Lung (tissue), 12 donors: ENCODE measurements around the gene C11orf58. TPM values are rescaled to one million over a fixed set of nuclear protein-coding genes. Genes with fewer than 3 reads are reported as not detected.
A peak's percentile ranks its signal among the peaks of the same experiment; 100 is the strongest.

Experiments
- ATAC-seq: fragments of 200-7000 bp; cut with Tn5 transposase; one replicate; pipeline ENCODE4 v1.9.1; 2020; ENCODE audit warnings: moderate number of reproducible peaks; ENCODE audit not compliant: insufficient read depth, low FRiP score
- DNase-seq, 3 donors: peaks; one replicate each; pipeline ENCODE4 v3.0.0-alpha.2; 2013 to 2017
- H3K27ac ChIP-seq, 2 donors: one replicate each; pipeline ENCODE4 v1.5.1; 2013; ENCODE audit warnings: mild to moderate bottlenecking in 2 of 2, moderate library complexity in 2 of 2, control low read depth in 1 of 2, inconsistent platforms in 1 of 2, low read depth in 1 of 2, low read length in 1 of 2
- H3K27me3 ChIP-seq, 3 donors: one replicate each; pipeline ENCODE4 v1.5.1; 2013; ENCODE audit warnings: low read length in 2 of 3; ENCODE audit not compliant: control insufficient read depth in 3 of 3, insufficient read depth in 3 of 3
- H3K36me3 ChIP-seq, 4 donors: one replicate each; pipeline ENCODE4 v1.5.1; 2013; ENCODE audit warnings: low read length in 4 of 4, mild to moderate bottlenecking in 1 of 4, moderate library complexity in 1 of 4; ENCODE audit not compliant: control insufficient read depth in 4 of 4, insufficient read depth in 4 of 4
- H3K4me1 ChIP-seq, 5 donors: one replicate each; pipeline ENCODE4 v1.5.1; 2013; ENCODE audit warnings: low read length in 5 of 5, mild to moderate bottlenecking in 2 of 5, moderate library complexity in 1 of 5; ENCODE audit not compliant: control insufficient read depth in 5 of 5, insufficient read depth in 5 of 5
- H3K4me3 ChIP-seq: one replicate; pipeline ENCODE4 v1.5.1; 2013; ENCODE audit warnings: mild to moderate bottlenecking, control low read depth, moderate library complexity
- H3K9ac ChIP-seq, 2 donors: one replicate each; pipeline ENCODE4 v1.5.1; 2013; ENCODE audit warnings: low read length in 2 of 2, control low read depth in 1 of 2; ENCODE audit not compliant: insufficient read depth in 1 of 2
- H3K9me3 ChIP-seq, 4 donors: one replicate each; pipeline ENCODE4 v1.5.1; 2013; ENCODE audit warnings: low read length in 3 of 4, mild to moderate bottlenecking in 1 of 4, moderate library complexity in 1 of 4; ENCODE audit not compliant: control insufficient read depth in 4 of 4, insufficient read depth in 3 of 4
- WGBS, 2 donors: extraction: QIAGEN DNeasy Blood & Tissue Kit; methylation state at CpG; one replicate each; pipeline ENCODE4 v1.1.7; 2013; 5-methylcytosine and 5-hydroxymethylcytosine counted together
- polyA plus RNA-seq, 2 donors: library from polyadenylated mRNA; stranded (reverse); fragments of 200-250 nt; gene quantifications; one replicate each; pipeline ENCODE4 v1.2.1, GENCODE V29; 2013
- total RNA-seq, 2 donors: library from RNA; depleted of rRNA in 1 of 2; stranded (reverse); fragments of >200 nt in 1 of 2; gene quantifications; one replicate each; pipeline ENCODE4 v1.2.1, GENCODE V29; 2014 to 2021
- TF ChIP-seq, protein P1 (sequence below): IDR thresholded peaks from 2 replicates; pipeline ENCODE4 v1.5.1; 2012; ENCODE audit warnings: mild to moderate bottlenecking; ENCODE audit errors: control extremely low read depth, extremely low read depth
- donor health status: control.
- donor health status: control.
- donor health status: Bipolar disorder and iron deficiency.
- donor health status: healthy.
- donor health status: DM: yes; HTN: yes; CAD: no.

The C11orf58 gene
- total and polyA plus RNA-seq, 4 donors, result 87.2 to 219 (median 97.9) TPM

DNA sequence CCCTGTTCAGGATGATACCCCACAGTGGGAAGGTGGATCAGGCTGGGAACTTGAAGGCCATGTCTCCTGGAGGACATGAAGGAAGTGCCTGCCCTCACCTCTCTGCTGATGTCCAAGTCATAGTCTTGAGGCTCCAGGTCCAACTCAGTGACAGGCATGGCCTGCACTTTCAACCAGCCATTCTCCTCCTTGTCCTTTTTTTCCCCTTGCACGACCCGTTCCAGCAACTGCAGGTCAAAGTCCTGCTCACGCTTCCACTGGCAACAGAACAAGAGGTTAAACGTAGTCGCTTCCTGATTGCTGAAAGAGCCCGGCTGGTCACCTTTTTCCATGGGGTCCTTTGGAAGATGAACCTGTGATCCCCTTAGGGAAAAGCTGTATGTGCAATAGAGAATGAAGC, 47.7 kb downstream of the C11orf58 start:
- ATAC-seq, result no peak
- TF ChIP-seq, protein P1, sequence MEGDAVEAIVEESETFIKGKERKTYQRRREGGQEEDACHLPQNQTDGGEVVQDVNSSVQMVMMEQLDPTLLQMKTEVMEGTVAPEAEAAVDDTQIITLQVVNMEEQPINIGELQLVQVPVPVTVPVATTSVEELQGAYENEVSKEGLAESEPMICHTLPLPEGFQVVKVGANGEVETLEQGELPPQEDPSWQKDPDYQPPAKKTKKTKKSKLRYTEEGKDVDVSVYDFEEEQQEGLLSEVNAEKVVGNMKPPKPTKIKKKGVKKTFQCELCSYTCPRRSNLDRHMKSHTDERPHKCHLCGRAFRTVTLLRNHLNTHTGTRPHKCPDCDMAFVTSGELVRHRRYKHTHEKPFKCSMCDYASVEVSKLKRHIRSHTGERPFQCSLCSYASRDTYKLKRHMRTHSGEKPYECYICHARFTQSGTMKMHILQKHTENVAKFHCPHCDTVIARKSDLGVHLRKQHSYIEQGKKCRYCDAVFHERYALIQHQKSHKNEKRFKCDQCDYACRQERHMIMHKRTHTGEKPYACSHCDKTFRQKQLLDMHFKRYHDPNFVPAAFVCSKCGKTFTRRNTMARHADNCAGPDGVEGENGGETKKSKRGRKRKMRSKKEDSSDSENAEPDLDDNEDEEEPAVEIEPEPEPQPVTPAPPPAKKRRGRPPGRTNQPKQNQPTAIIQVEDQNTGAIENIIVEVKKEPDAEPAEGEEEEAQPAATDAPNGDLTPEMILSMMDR, result no peak
- H3K9me3 ChIP-seq, result no peaks in the 10 kb centered on the region
- peaks cover 6 to 19% (median 14%) of the 10 kb centered on the region in 5 donors for H3K4me1 ChIP-seq
- no peak for DNase-seq
- no peaks in the 10 kb centered on the region for H3K27me3 ChIP-seq
- peaks cover 0 to 8% (median 0%) of the 10 kb centered on the region in 4 donors for H3K36me3 ChIP-seq
- no peak overlapping the region for H3K9ac ChIP-seq
- H3K27ac ChIP-seq, result peak overlapping the region in 1 of 2 donors; percentile 35
- WGBS, 2 donors, result 81% methylated on average over 6 of the region's 6 CpGs
- no peak overlapping the region for H3K4me3 ChIP-seq

DNA sequence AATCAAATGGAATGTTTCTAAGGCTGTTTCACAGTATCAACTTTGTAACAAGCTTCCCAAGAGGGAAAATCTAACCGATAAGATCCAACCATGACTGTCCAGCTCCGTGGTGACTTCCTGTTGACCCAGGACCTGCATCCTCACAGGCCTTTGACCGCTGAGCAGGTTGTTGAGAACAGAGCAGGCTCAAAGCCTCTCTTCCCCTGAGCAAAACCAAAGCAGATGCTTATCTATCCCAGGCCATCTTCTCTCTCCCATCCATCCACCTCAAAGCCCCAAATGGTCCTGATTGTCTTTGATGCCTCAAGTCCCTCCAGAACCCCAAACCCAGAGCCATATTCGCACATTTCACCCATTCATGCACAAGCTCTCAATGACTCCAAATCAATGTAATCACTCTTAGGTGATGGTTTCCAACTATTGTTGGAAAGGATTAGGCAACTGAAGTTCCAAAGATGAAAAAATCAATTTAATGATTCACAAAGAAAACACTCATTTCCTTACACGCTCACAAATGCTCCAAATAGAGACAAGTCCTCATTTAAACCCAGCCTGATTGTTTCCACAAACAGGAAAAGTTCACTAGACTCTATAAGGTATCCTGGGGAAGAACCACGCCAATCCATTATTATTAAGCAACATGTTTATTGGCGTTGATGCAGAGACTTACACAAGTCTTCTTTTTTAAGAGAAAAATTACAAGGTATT, 48.7 kb downstream of the C11orf58 start:
- peaks cover 6 to 24% (median 9%) of the 10 kb centered on the region in 5 donors for H3K4me1 ChIP-seq
- no peak for ATAC-seq
- no peak for DNase-seq
- H3K4me3 ChIP-seq, result no peak overlapping the region
- no peak overlapping the region for H3K9ac ChIP-seq
- no peak overlapping the region for H3K27ac ChIP-seq
- H3K9me3 ChIP-seq, result no peaks in the 10 kb centered on the region
- no peaks in the 10 kb centered on the region for H3K27me3 ChIP-seq
- TF ChIP-seq, protein P1, result no peak
- H3K36me3 ChIP-seq, result peaks cover 0 to 10% (median 0%) of the 10 kb centered on the region in 4 donors
- whole genome bisulfite sequencing, 2 donors, result 80 to 81% methylated on average over 7 of the region's 7 CpGs

DNA sequence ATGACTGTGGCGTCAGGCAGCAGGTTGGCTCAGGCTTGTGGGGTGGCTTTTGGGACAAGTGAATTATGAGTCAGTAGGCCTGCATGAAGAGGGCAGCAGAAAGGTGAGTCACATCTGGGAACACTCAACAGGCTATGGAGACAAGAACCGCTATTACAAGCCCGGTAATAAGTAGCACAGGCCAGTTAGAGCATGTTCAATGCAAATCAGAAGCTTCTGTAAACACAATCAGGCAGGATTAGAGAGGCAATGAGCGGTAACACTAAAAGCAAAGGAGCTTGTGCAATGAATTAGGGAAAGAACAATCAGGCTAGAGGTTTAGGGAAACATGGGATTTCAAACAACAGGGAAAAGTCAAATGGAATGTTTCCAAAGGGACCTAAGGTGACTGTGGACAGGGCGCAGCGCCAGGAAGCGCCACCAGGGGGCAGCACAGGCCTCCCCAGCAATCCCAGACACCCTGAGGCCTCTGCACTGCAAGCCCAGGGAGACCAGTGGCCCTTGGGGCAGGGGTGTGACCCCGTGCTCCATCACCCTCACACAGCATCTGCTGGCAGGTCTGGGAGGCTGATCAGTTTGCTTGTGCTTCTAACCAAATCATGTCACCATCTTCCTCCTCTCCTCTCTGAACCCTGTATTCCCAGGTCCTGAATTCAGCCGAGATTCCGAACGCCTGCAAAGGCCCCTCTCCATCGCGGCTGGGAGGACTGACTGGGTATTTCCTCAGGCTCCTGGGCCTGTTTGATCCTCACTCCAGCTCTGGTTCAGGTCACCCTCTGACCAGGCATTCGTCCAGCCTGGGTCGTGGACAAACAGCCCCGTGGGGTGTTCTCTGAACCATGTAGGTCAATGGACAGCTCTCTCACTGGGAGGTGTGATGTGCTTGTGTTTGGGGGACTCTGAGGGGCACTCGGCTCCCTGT, 50.0 kb downstream of the C11orf58 start:
- H3K4me1 ChIP-seq, result peaks cover 0 to 24% (median 9%) of the 10 kb centered on the region in 5 donors
- ATAC-seq (peak; percentile 61), DNase-seq (peak; percentile 70 to 75 (median 74))
- TF ChIP-seq, protein P1, result peak; percentile 72
- no peak overlapping the region for H3K9ac ChIP-seq
- H3K9me3 ChIP-seq, result no peaks in the 10 kb centered on the region
- peaks cover 0 to 10% (median 0%) of the 10 kb centered on the region in 4 donors for H3K36me3 ChIP-seq
- 60 to 65% methylated on average over 17 of the region's 17 CpGs for WGBS, 2 donors
- peak overlapping the region; percentile 36 to 66 for H3K27ac ChIP-seq
- H3K4me3 ChIP-seq, result no peak overlapping the region
- no peaks in the 10 kb centered on the region for H3K27me3 ChIP-seq
